ENCODE data around the gene ADAMTS6. TPM values are rescaled to one million over a fixed set of nuclear protein-coding genes. Genes with fewer than 3 reads are reported as not detected.

The ADAMTS6 gene
- polyA plus RNA-seq, 3 donors = 2.1 to 3.5 (median 3.2) TPM

DNA sequence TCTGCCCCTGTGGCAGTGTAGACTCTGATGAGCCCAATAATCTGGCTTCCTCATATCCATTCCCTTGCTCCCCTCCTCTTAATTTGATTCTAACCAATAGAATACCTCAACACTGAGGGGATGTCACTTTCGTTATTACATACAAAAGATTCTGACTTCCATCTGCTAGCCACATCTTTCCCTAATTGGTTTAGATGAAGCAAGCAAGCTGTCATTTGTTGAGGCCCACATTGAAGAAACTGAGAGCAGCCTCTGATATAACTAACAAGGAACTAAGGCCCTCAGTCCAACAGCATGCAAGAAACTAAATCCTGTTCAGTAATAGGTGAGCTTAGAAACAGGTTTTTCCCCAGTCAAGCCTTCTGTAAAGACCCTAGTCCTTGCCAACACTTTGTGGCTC lies 5.8 kb downstream of the ADAMTS6 start:
- no peak for DNase-seq (ENCODE audit: extremely low read depth in 1 of 11, low read depth in 9 of 11, low spot score in 4 of 11)

- DNase-seq (ENCODE audit: extremely low read depth in 1 of 11, low read depth in 9 of 11, low spot score in 4 of 11) = no peak
Observed at GRCh38 chr5:65475336-65475735, 6.4 kb downstream of the ADAMTS6 start.

DNA sequence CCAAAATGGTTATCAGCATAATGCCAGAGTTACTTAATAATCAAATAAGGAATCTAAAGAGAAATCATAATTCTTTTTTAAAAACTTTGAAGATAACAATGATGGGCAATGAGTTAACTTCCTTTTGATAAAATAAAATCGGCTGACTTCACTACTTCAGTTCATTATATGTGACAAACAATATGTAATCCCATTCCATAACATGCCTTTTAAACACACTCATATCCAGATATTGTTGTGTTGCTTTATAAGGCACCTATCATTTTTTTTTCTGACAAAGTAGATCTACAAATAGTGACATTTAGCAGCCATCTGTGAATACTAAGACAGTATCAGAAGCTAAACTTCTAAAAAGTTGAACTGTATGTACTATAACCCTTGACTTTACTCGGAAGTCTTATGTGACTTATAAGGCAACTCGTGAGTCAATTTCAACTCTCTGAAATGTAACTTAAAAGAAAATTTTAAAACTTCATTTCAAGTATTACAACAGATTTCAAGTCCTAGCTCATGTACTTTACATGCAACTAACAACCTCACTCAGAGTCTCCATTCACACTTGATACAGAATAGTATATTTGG lies 7.5 kb downstream of the ADAMTS6 start:
- no peak for DNase-seq (ENCODE audit: extremely low read depth in 1 of 11, low read depth in 9 of 11, low spot score in 4 of 11)

DNA sequence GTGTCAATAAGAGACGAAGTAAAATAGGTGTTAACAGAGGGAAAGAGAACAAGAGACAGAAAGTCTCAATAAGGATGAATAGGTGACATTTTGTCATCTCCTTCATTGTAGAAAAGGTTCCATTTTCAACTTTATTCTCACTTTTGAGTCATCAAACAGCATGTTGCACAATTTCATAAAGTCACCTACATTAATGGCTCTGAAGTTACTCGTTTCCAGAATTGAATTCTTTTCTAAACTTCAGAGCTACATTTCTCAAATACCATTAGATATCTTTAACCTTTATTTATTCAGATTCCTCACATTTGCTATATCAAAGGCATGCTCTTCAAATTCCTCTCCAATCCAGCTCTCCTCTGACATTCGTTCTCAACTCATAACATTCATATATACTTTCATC lies 13.1 kb downstream of the ADAMTS6 start:
- DNase-seq (ENCODE audit: extremely low read depth in 1 of 11, low read depth in 9 of 11, low spot score in 4 of 11) = no peak

GRCh38 chr5:65462139-65462705 lies 19.5 kb downstream of the ADAMTS6 start:
- no peak for DNase-seq (ENCODE audit: extremely low read depth in 1 of 11, low read depth in 9 of 11, low spot score in 4 of 11)

DNA sequence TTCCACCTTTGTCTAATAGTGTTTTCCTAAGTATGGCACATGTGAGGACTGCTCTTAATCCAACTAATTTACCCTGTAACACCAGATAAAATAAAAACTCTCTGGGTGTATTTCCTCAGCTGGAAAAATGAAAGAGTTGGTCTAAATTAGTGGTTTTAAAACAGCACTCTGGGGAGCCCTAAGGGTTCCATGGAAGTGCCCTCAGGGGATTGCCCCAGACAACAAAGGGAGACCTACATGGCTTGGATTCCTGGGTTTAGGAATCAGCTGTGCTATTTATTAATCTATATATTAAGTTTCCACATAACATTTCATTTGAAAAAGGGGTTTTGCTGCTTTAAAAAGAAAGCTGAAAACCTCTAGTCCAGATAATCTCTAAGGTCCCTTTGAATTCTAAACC lies 20.2 kb downstream of the ADAMTS6 start:
- no peak for DNase-seq (ENCODE audit: extremely low read depth in 1 of 11, low read depth in 9 of 11, low spot score in 4 of 11)

GRCh38 chr5:65459995-65460394 lies 21.7 kb downstream of the ADAMTS6 start:
- no peak for DNase-seq (ENCODE audit: extremely low read depth in 1 of 11, low read depth in 9 of 11, low spot score in 4 of 11)

DNA sequence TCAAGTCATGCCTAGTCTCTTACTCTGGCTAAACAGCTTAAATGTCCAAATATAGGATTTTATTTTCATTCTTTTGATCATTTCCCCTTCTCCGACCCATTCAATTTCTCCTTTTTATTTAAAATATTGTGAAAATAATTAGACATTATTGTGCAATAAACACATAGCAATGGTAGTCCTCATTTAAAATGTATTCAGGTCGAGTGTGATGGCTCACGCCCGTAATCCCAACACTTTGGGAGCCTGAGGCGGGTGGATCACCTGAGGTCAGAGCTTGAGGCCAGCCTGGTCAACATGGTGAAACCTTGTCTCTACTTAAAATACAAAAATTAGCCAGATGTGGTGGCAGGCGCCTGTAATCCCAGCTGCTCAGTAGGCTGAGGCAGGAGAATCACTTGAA lies 26.7 kb downstream of the ADAMTS6 start:
- DNase-seq (ENCODE audit: extremely low read depth in 1 of 11, low read depth in 9 of 11, low spot score in 4 of 11) = no peak

DNA sequence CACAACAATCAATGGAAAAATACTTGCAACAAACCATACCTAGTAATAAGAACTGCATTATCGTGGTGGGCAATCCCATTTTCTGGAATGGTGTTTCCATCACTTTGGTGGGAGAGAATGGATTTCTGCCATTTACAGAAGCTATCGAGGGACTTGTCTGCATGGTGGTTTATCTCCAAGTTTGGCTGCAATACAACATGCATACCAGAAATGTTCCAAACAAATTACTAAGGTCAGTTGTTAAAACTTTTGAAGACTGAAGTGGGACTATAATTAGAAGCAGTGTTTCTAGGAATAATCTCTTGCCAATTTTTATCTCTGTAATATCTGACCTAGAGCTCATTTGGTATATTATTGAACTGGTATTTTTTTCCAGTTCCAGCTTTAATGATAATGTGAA lies 30.3 kb downstream of the ADAMTS6 start:
- DNase-seq (ENCODE audit: extremely low read depth in 1 of 11, low read depth in 9 of 11, low spot score in 4 of 11) = no peak

DNA sequence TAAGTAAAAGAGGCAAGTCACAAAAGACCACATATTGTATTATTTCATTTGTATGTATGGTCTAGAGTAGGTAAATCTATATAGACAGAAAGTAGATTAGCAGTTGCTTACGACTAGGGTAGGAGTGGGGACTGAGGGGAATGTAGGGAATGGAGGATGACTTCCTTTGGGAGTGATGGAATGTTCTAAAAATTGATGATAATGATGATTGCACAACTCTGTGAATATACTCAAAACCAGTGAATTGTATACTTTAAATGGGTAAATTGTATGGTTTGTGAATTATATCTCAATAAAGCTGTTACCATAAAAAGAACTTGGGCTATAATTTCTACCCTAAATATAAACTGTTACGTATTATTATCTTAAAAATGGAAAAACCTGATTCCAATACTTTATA lies 35.0 kb downstream of the ADAMTS6 start:
- no peak for DNase-seq (ENCODE audit: extremely low read depth in 1 of 11, low read depth in 9 of 11, low spot score in 4 of 11)

- no peak for DNase-seq (ENCODE audit: extremely low read depth in 1 of 11, low read depth in 9 of 11, low spot score in 4 of 11)
Observed at GRCh38 chr5:65441800-65442199, 39.9 kb downstream of the ADAMTS6 start.

DNA sequence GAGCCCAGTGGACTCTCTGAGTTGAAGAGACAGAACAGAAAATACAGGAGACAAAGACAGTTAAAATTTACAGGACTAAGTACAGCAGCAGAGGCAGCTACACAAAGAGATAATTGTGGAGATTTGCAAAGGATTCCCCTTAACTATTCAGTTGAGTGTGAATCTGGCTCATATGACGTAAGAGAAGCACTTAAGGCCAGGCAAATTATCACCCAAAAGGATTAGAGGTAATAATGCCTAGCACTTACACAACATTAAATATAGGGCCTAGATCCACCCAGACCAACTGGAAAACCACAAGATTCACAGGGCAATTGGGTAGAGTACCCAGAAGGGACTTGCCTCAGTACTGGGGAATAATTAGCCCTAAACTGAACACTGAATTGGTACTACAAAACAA lies 41.3 kb downstream of the ADAMTS6 start:
- no peak for DNase-seq (ENCODE audit: extremely low read depth in 1 of 11, low read depth in 9 of 11, low spot score in 4 of 11)

DNA sequence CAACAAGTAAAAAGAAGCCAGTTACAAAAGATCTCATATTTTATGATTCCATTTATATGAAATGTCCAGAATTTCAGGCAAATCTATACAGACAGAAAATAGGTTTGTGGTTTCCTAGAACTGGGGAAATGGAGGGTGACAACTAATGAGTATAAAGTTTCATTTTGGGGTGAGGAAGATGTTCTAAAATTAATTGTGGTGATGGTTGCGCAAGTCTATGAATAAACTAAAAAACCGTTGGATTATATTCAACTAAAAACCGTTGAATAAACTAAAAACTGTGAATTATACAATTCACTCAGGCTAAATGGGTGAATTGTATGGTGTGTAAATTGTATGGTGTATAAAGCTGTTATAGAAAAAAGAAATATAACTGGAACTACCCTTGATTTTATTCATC lies 47.6 kb downstream of the ADAMTS6 start:
- DNase-seq (ENCODE audit: extremely low read depth in 1 of 11, low read depth in 9 of 11, low spot score in 4 of 11) = no peak

GRCh38 chr5:65426656-65427055 lies 55.1 kb downstream of the ADAMTS6 start:
- DNase-seq (ENCODE audit: extremely low read depth in 1 of 11, low read depth in 9 of 11, low spot score in 4 of 11) = no peak

- DNase-seq (ENCODE audit: extremely low read depth in 1 of 11, low read depth in 9 of 11, low spot score in 4 of 11) = no peak
Observed at GRCh38 chr5:65423623-65424022, 58.1 kb downstream of the ADAMTS6 start.

- no peak for DNase-seq (ENCODE audit: extremely low read depth in 1 of 11, low read depth in 9 of 11, low spot score in 4 of 11)
Observed at GRCh38 chr5:65418661-65419060, 63.1 kb downstream of the ADAMTS6 start.

DNA sequence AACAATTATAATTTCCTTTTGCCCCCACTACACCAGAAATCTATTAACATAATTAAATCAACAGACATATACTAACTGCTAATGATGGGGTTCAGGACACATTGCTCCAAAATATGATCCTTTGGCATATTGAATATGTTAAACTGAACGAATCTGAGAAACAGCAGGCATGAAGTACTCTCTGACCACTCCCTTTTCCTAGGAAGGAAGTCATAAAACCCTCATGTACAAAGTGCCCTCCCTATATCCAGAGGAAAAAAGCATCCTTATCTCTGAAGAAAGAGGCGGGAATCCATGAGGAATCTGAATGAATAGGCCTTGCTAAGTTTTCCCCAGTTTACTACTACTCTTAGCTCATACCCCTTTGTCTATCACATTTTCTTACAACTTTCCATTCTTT lies 67.9 kb downstream of the ADAMTS6 start:
- DNase-seq (ENCODE audit: extremely low read depth in 1 of 11, low read depth in 9 of 11, low spot score in 4 of 11) = no peak

- no peak for DNase-seq (ENCODE audit: extremely low read depth in 1 of 11, low read depth in 9 of 11, low spot score in 4 of 11)
Observed at GRCh38 chr5:65412842-65413241, 68.9 kb downstream of the ADAMTS6 start.

DNA sequence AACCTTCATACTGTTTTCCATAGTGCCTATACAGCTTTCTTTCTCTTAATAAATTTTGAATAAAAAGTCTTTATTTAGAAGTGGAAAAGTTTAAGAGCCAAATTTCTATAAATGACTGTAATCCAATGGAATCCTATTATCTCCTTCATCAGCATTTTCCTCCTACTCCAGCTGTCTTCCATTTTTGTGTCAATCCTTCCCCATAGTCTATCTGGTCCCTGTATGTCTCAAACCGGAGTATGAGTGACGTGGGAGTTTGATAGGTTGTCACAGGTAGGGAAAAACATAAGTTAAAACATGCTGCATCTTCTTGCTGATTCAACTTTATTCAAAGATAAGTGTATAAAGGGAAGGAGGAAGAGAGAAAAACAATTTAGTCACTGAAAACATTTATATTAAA lies 70.4 kb downstream of the ADAMTS6 start:
- DNase-seq (ENCODE audit: extremely low read depth in 1 of 11, low read depth in 9 of 11, low spot score in 4 of 11) = no peak

GRCh38 chr5:65395526-65396155 lies 86.1 kb downstream of the ADAMTS6 start:
- DNase-seq (ENCODE audit: extremely low read depth in 1 of 11, low read depth in 9 of 11, low spot score in 4 of 11) = peak in 10 of 11 donors; percentile 13 to 53 (median 35)

GRCh38 chr5:65394087-65394486 lies 87.6 kb downstream of the ADAMTS6 start:
- no peak for DNase-seq (ENCODE audit: extremely low read depth in 1 of 11, low read depth in 9 of 11, low spot score in 4 of 11)

All from renal cortex interstitium (tissue), 11 donors.